GM18526 (cell line): Measurements from ENCODE around the gene MYO7A.

Experiments
- POLR2A ChIP-seq: IDR thresholded peaks from 3 replicates; pipeline ENCODE4 v1.6.1; 2011; ENCODE audit not compliant: insufficient read length; ENCODE audit errors: extremely low read depth

The MYO7A gene

GRCh38 chr11:77206264-77207018 is 78.4 kb downstream of the MYO7A start:
- no peak for TF ChIP-seq POLR2A

- TF ChIP-seq POLR2A = no peak
Observed at GRCh38 chr11:77207019-77207485, 79.0 kb downstream of the MYO7A start.

- no peak for TF ChIP-seq POLR2A
Observed at GRCh38 chr11:77207618-77208313, 79.7 kb downstream of the MYO7A start.

GRCh38 chr11:77208535-77208934 is 80.5 kb downstream of the MYO7A start:
- TF ChIP-seq POLR2A = no peak

GRCh38 chr11:77209663-77210062 is 81.6 kb downstream of the MYO7A start:
- no peak for TF ChIP-seq POLR2A

- TF ChIP-seq POLR2A = no peak
Observed at GRCh38 chr11:77211040-77211451, 83.0 kb downstream of the MYO7A start.

GRCh38 chr11:77211594-77212251 is 83.7 kb downstream of the MYO7A start:
- no peak for TF ChIP-seq POLR2A

- TF ChIP-seq POLR2A = no peak
Observed at GRCh38 chr11:77212314-77213007, 84.4 kb downstream of the MYO7A start.

GRCh38 chr11:77213029-77213579 is 85.1 kb downstream of the MYO7A start:
- no peak for TF ChIP-seq POLR2A

GRCh38 chr11:77213589-77214428 is 85.8 kb downstream of the MYO7A start:
- no peak for TF ChIP-seq POLR2A

- TF ChIP-seq POLR2A = no peak
Observed at GRCh38 chr11:77214557-77214956, 86.5 kb downstream of the MYO7A start.

- no peak for TF ChIP-seq POLR2A
Observed at GRCh38 chr11:77215106-77215505, 87.1 kb downstream of the MYO7A start.

- TF ChIP-seq POLR2A = no peak
Observed at GRCh38 chr11:77217156-77217555, 89.1 kb downstream of the MYO7A start.

- no peak for TF ChIP-seq POLR2A
Observed at GRCh38 chr11:77223797-77224196, 95.8 kb downstream of the MYO7A start.
